ENCODE measurements around the gene PIP4K2A. TPM values are rescaled to one million over a fixed set of nuclear protein-coding genes. Genes with fewer than 3 reads are reported as not detected.

Gene PIP4K2A
- total RNA-seq, 4 donors from 2014 or later = 27.3 to 52.7 (median 41.6) TPM

DNA sequence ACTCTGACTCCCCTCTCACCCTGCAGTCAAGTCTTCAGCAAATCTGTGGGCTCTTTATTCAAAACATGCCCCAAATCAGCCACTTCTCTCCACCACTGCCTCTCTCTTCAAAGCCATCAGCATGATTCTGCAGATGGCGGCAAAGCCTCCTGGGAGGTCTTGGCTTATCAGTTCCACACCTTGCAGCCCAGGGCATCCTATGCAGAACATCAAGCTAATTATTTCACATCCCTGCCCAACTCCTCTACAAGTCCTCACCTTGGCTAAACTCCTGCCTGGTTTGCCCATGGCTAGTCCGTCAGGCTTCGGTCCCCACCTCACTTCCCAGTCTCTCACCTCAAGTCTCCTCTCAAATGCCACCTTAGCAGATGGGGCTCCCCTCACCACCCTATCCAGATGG lies 70.2 kb downstream of the PIP4K2A start:
- TF ChIP-seq CTCF (IDR thresholded peaks at IDR 0.05; ENCODE audit: low read depth) = no peak

DNA sequence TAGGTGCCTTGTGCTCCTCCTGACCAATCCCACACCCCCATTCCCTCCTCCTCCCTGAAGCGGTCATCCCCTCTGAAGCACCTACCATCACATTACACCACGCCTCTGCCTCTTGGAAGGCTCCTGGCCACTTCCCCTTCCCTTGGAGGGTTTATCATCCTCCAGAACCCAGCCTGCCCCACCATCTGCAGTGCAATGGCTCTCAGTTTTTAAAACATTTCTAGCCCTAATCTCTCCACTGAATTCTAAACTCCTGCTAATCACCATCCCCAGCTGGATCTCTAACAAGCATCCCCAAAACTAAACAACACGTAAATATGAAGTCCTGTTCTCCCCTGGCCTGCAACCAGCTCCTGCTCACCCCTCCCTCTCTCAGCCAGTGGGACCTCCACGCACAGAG lies 70.6 kb downstream of the PIP4K2A start:
- TF ChIP-seq CTCF (IDR thresholded peaks at IDR 0.05; ENCODE audit: low read depth) = no peak

DNA sequence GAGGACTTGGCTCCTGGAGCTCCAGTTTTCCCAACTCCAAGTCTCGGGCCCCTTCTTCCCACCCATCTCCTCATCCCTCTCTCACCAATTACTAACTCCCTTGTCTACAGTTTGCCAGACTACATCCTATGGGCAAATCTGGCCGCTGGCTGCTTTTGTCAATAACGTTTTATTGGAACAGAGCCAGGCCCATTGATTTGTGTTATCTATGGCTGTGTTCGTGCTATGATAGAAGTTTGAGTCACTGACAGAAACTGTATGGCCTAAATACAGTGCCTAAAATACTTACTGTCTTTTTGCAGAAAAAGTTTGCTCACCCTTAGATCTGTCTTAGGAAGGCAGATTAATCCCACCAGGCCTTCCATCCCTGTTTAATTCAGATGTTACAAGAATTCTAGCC lies 71.3 kb downstream of the PIP4K2A start:
- TF ChIP-seq CTCF (IDR thresholded peaks at IDR 0.05; ENCODE audit: low read depth) = no peak

DNA sequence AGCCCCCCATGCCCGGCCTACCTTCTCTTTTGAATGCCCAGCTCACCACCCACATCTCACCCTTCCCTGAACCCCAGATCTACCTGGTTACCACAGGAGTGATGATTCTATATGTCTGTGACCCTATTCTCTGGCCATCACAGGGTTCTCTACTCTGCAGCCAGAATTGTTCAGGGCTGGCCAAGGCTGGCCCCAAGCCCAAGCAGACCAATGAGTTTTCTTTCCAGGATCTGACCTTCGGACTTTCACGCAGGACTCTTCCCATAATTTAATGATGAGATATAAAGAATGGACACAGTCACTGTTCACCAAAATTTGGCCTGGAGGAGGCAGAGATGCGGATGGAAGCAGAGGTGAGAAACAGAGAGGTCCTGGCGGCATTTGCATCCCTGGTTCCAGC lies 72.6 kb downstream of the PIP4K2A start:
- TF ChIP-seq CTCF (IDR thresholded peaks at IDR 0.05; ENCODE audit: low read depth) = no peak

DNA sequence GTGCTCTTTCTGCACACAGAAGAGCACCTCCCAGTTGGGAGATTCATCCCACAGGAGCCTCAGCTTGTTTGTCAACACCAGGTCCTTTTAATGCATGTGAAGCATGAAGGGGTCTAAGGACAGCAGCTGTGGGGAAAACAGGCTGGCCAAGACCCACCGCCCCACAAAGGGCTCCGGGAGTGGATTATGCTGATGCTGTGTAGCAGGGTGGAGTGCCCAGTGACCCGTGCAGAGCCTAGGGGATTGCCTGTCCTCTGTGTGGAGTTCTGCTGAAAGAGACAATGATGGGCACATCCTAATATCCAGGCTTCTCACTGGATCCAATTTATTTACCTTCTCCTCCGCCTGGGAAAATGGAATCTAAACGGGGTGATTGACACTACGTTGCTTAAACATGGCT lies 74.0 kb downstream of the PIP4K2A start:
- TF ChIP-seq CTCF (IDR thresholded peaks at IDR 0.05; ENCODE audit: low read depth) = no peak

DNA sequence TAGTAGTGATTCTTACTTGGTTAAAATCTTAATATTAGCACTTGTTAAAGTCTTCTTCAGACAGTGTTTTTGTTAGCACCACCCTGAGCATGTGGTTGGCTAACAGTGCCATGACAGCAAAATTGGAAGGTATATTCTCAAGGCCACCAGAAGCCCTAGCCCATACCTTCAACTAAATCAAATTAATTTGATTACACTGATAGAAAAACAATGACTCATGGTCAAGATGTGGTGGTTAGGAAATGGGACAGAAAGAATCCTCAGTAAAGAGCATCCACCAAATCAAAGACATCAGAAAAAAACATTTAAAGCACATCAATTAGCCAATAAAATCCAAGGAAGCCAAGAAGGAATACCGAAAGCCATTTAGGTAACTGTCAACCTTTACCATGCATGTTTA lies 75.5 kb downstream of the PIP4K2A start:
- TF ChIP-seq CTCF (IDR thresholded peaks at IDR 0.05; ENCODE audit: low read depth) = no peak

DNA sequence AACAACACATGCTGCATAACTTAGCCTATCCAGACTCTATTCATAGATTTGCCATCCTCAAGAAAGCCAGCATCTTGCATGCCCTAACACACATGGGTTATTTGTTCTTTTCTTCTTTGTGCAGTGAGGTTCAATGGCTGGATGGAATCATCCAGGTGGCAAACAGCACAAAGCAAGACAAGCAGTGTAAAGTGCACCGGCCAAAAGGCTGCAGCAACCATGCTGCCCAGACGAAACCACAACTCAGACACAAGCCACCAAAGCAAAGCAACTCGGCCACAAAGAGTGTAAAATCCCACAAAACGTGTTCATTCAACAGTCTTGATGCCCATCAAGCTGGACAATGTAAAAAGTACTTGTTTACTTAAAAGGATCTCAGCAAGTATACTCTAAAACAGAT lies 76.9 kb downstream of the PIP4K2A start:
- no peak for TF ChIP-seq CTCF (IDR thresholded peaks at IDR 0.05; ENCODE audit: low read depth)

DNA sequence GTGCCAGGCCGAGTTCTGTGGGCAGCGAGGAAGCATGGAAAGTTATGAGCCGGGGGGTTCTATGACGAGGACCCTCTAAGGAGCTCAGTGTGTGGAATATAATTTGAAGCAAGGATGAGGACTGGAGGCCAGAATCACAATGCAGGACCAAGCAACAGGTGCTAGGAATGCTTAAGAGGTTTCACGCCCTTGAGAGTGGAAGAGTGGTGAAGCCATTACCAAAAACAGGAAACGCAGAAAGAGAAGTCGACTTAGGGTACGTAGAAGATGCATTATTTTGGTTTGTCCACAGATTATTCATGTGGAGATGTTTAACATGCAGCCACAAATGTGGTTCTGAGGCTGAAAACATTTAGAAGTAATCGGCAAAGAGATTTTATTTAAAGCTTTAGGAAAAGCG lies 78.7 kb downstream of the PIP4K2A start:
- TF ChIP-seq CTCF (IDR thresholded peaks at IDR 0.05; ENCODE audit: low read depth) = no peak

All from subcutaneous adipose tissue (tissue), 4 donors.